Smooth muscle cell (in vitro differentiated cells): ENCODE results near the gene ADCY9. TPM values are rescaled to one million over a fixed set of nuclear protein-coding genes. Genes with fewer than 3 reads are reported as not detected.

ENCODE experiments used
- DNase-seq: peaks from one replicate; lab custom pipeline; 2025; ENCODE audit not compliant: unreplicated experiment; lab: John Stamatoyannopoulos, UW
- H2AFZ ChIP-seq: fragments of 200-600 bp; sonication (generic); 2 replicates; pipeline ENCODE4 v1.6.0; 2016; ENCODE audit warnings: antibody characterized with exemption, low read depth, mild to moderate bottlenecking
- H3F3A ChIP-seq: fragments of 200-600 bp; sonication (generic); 2 replicates; pipeline ENCODE4 v1.6.0; 2017; ENCODE audit warnings: antibody characterized with exemption, low read depth
- H3K27ac ChIP-seq: fragments of 200-600 bp; sonication (generic); 2 replicates; pipeline ENCODE4 v1.5.1; 2016; ENCODE audit warnings: low read depth, mild to moderate bottlenecking
- H3K27me3 ChIP-seq: fragments of 200-600 bp; sonication (generic); 2 replicates; pipeline ENCODE4 v1.6.1; 2016; ENCODE audit warnings: low read depth, mild to moderate bottlenecking
- H3K36me3 ChIP-seq: fragments of 200-600 bp; sonication (generic); 2 replicates; pipeline ENCODE4 v1.5.1; 2016; ENCODE audit warnings: low read depth
- H3K4me1 ChIP-seq: fragments of 200-600 bp; sonication (generic); 2 replicates; pipeline ENCODE4 v1.5.1; 2016; ENCODE audit warnings: low read depth
- H3K4me2 ChIP-seq: fragments of 200-600 bp; sonication (generic); 2 replicates; pipeline ENCODE4 v1.6.0; 2016; ENCODE audit warnings: mild to moderate bottlenecking
- H3K4me3 ChIP-seq: fragments of 200-600 bp; sonication (generic); 2 replicates; pipeline ENCODE4 v1.5.1; 2016; ENCODE audit warnings: mild to moderate bottlenecking
- H3K79me2 ChIP-seq: fragments of 200-600 bp; sonication (generic); 2 replicates; pipeline ENCODE4 v1.6.0; 2016; ENCODE audit warnings: low read depth, mild to moderate bottlenecking
- H3K9ac ChIP-seq: fragments of 200-600 bp; sonication (generic); 2 replicates; pipeline ENCODE4 v1.6.0; 2016; ENCODE audit warnings: low read depth
- H3K9me3 ChIP-seq: fragments of 200-600 bp; sonication (generic); replicated peaks from 2 replicates; pipeline ENCODE4 v1.5.1; 2016; ENCODE audit warnings: low read depth
- H4K20me1 ChIP-seq: fragments of 200-600 bp; sonication (generic); 2 replicates; pipeline ENCODE4 v1.6.0; 2016; ENCODE audit warnings: low read depth
- WGBS: methylation state at CpG from one replicate; pipeline ENCODE4 v1.1.7; 2016; ENCODE audit warnings: low lambda C conversion rate; 5-methylcytosine and 5-hydroxymethylcytosine counted together
- polyA plus RNA-seq: library from polyadenylated mRNA; unstranded; fragments of >200 nt; fragmentation: Nextera tagmentation; extraction: Ambion mirVana; gene quantifications from 2 replicates; pipeline ENCODE4 v1.2.1, GENCODE V29; 2016
- total RNA-seq: library from RNA; depleted of rRNA; stranded (reverse); fragments of >200 nt; gene quantifications from 2 replicates; pipeline ENCODE4 v1.2.3, GENCODE V29; 2014
- TF ChIP-seq, protein P1 (sequence below): fragments of 200-600 bp; sonication (generic); IDR thresholded peaks from 2 replicates; pipeline ENCODE4 v1.5.1; 2017; ENCODE audit warnings: borderline replicate concordance, mild to moderate bottlenecking, antibody characterized with exemption; ENCODE audit not compliant: insufficient read depth, poor library complexity, severe bottlenecking

Gene ADCY9
- total and polyA plus RNA-seq, 2 experiments from 2014 or later: 7.2 to 8.9 TPM

DNA sequence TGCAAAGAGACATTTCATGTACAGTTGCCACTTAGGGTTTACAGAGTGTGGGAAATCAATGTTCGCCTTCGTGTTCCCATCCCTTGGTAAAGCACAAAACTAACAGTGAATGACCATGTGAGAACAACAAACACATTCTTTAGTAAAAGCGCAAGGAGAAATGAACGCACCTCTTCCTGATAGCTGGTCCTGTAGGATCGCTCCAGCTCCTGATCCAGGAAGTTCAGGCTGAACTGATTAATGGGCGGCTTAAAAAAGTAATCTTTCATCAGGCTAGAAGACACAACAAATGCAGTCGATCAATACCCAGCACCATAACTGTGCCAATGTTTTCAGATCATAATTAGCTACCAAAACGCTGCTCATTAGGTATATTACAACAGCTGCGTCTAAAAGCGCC, 127.4 kb downstream of the ADCY9 start:
- 97% methylated on average over 10 of the region's 10 CpGs for WGBS

DNA sequence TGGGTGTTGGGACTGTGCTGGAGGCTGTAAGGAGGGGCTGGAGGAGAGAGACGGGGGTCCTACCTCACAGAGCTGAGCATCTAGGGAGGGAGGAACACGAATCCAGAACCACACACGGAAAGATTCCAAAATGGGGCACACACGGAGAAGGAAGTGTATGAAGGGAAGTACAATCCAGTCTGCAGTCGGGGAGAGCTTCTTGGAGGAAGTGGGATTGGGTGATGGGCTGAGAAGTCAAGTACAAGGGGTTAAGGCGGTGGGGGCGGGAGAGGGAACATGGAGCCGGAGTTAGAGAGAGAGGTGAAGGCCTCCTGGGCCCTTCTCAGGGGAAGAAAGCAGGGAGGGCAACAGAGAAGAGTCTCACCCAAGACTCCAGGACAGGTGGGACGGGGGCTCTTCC, 128.2 kb downstream of the ADCY9 start:
- TF ChIP-seq, protein P1, sequence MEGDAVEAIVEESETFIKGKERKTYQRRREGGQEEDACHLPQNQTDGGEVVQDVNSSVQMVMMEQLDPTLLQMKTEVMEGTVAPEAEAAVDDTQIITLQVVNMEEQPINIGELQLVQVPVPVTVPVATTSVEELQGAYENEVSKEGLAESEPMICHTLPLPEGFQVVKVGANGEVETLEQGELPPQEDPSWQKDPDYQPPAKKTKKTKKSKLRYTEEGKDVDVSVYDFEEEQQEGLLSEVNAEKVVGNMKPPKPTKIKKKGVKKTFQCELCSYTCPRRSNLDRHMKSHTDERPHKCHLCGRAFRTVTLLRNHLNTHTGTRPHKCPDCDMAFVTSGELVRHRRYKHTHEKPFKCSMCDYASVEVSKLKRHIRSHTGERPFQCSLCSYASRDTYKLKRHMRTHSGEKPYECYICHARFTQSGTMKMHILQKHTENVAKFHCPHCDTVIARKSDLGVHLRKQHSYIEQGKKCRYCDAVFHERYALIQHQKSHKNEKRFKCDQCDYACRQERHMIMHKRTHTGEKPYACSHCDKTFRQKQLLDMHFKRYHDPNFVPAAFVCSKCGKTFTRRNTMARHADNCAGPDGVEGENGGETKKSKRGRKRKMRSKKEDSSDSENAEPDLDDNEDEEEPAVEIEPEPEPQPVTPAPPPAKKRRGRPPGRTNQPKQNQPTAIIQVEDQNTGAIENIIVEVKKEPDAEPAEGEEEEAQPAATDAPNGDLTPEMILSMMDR: no peak
- Histone ChIP-seq H3K79me2 (no peaks in the 10 kb centered on the region), H3K4me3 (no peak overlapping the region), H3K4me1 (no peaks in the 10 kb centered on the region), H3K36me3 (no peaks in the 10 kb centered on the region), H3K27ac (no peak overlapping the region), H3K4me2 (no peak overlapping the region), H2AFZ (no peak overlapping the region), H3K9ac (no peak overlapping the region), H3K27me3 (no peaks in the 10 kb centered on the region), H3K9me3 (no peaks in the 10 kb centered on the region), H4K20me1 (no peaks in the 10 kb centered on the region), H3F3A (no peaks in the 10 kb centered on the region)
- WGBS: 91% methylated on average over 9 of the region's 9 CpGs
- DNase-seq: no peak

More for the DNA sequence above, 127.4 kb downstream of the ADCY9 start:
- no peaks in the 10 kb centered on the region for H3K9me3 ChIP-seq
- no peaks in the 10 kb centered on the region for H3K4me1 ChIP-seq
- H3K27ac ChIP-seq: no peak overlapping the region
- no peaks in the 10 kb centered on the region for H3F3A ChIP-seq
- no peak overlapping the region for H3K4me2 ChIP-seq
- no peaks in the 10 kb centered on the region for H3K27me3 ChIP-seq
- no peak overlapping the region for H2AFZ ChIP-seq
- H4K20me1 ChIP-seq: no peaks in the 10 kb centered on the region
- no peak for DNase-seq
- H3K36me3 ChIP-seq: no peaks in the 10 kb centered on the region
- H3K9ac ChIP-seq: no peak overlapping the region
- H3K79me2 ChIP-seq: no peaks in the 10 kb centered on the region
- TF ChIP-seq, protein P1: no peak
- H3K4me3 ChIP-seq: no peak overlapping the region

DNA sequence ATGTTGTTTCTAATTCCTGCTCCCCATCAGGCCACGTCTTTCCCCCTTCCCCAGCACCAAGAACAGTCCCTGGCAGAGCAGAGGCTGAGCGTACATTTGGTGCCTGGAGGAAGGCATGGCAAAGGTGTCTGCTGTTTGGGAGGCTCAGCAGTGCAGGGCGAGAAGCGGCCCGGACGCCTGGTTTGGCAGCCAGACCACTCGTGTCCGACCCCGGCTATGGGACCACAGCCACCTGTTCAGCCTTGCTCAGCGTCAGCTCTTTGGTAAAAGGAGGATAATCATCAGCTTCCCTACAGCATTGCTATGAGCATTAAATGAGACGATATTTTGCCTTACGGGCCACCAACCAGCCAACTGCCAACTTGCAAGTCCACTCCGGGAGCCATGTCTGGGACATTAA, 129.0 kb downstream of the ADCY9 start:
- no peak overlapping the region for H3K27ac ChIP-seq
- no peaks in the 10 kb centered on the region for H3K4me1 ChIP-seq
- no peak for DNase-seq
- H3K36me3 ChIP-seq: no peaks in the 10 kb centered on the region
- 95% methylated on average over 13 of the region's 13 CpGs for WGBS
- TF ChIP-seq, protein P1: no peak
- H3K79me2 ChIP-seq: no peaks in the 10 kb centered on the region
- no peak overlapping the region for H2AFZ ChIP-seq
- H3F3A ChIP-seq: no peaks in the 10 kb centered on the region
- H3K27me3 ChIP-seq: no peaks in the 10 kb centered on the region
- H3K9me3 ChIP-seq: no peaks in the 10 kb centered on the region
- H4K20me1 ChIP-seq: no peaks in the 10 kb centered on the region
- H3K9ac ChIP-seq: no peak overlapping the region
- H3K4me3 ChIP-seq: no peak overlapping the region
- H3K4me2 ChIP-seq: no peak overlapping the region

DNA sequence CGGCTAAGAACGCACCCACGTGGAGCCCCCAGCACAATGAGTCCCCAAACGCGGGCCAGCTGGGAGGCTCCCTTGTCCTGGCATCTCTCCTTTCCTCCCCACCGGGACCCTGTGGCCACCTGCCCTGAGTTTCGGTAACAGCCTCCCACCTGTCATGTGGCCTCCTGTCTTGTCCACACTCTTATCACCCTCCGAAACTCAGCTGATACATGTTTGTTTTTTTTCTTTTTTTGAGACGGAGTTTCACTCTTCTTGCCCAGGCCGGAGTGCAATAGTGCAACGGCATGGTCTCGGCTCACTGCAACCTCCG, 130.1 kb downstream of the ADCY9 start:
- DNase-seq: no peak
- Histone ChIP-seq H3K27ac (no peak overlapping the region), H3K4me2 (no peak overlapping the region), H3K27me3 (no peaks in the 10 kb centered on the region), H3K9ac (no peak overlapping the region), H3K79me2 (no peaks in the 10 kb centered on the region), H2AFZ (no peak overlapping the region), H3F3A (no peaks in the 10 kb centered on the region), H3K4me3 (no peak overlapping the region), H3K9me3 (no peaks in the 10 kb centered on the region), H3K36me3 (no peaks in the 10 kb centered on the region), H3K4me1 (no peaks in the 10 kb centered on the region), H4K20me1 (no peaks in the 10 kb centered on the region)
- TF ChIP-seq, protein P1: no peak
- 95% methylated on average over 13 of the region's 13 CpGs for WGBS
